Mesodermal cell (in vitro differentiated cells): ENCODE results near the gene HS3ST4.

Experiments used
- H3K27ac ChIP-seq: 2 replicates; pipeline ENCODE4 v1.7.0; 2013; ENCODE audit warnings: mild to moderate bottlenecking, low read depth, low read length, moderate library complexity; ENCODE audit not compliant: severe bottlenecking
- H3K36me3 ChIP-seq: 2 replicates; pipeline ENCODE4 v1.7.1; 2013; ENCODE audit warnings: mild to moderate bottlenecking, low read length, moderate library complexity; ENCODE audit not compliant: control insufficient read depth, insufficient read depth
- H3K4me1 ChIP-seq: one replicate; pipeline ENCODE4 v1.7.1; 2013; ENCODE audit warnings: mild to moderate bottlenecking, low read length; ENCODE audit not compliant: insufficient read depth, control insufficient read depth, poor library complexity, severe bottlenecking
- H3K4me3 ChIP-seq: 2 replicates; pipeline ENCODE4 v1.7.0; 2013; ENCODE audit warnings: low read length, control low read depth, mild to moderate bottlenecking; ENCODE audit not compliant: insufficient read depth, poor library complexity, severe bottlenecking; ENCODE audit errors: extremely low read depth
- H3K9me3 ChIP-seq: 2 replicates; pipeline ENCODE4 v1.7.1; 2013; ENCODE audit warnings: mild to moderate bottlenecking, low read length, moderate library complexity; ENCODE audit not compliant: control insufficient read depth
- WGBS, 2 experiments: methylation state at CpG; one replicate each; pipeline ENCODE4 v1.1.5; 2013; ENCODE audit warnings: missing lambda C conversion rate in 2 of 2; ENCODE audit not compliant: insufficient coverage in 2 of 2; 5-methylcytosine and 5-hydroxymethylcytosine counted together

The HS3ST4 gene

DNA sequence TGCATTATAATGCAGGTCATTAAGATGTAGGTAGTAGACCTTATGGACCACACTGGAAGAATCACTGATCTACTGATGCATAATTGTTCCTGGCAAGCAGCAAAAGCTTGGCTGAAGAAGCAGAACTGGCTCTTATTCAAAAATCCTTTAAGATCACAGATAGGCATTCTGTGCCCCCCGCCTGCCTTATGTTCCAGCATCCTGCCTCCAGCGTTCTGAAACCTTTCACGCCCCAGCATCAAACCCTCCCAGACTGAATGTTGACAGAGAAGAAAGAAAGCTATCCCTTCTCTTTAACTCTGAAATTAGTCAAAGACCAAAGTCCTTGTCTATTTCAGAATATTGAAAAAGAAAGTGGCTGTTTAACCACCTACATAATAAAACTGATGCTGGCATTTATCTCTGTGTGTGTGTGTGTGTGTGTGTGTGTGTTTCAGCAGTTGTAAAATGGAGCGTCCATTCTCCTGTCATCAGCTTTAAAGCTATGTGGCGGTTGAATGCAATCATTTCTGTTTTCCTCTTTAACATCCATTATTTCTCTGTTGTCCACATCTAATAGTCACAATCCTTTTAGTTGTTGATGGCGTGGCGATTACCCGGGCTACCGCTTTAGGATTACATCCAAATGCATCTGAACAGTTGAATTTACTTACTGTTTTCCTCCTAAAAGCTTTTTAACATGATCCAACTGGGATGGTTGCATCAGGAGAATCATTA is 350.4 kb downstream of the HS3ST4 start:
- Histone ChIP-seq H3K4me3 (no peak overlapping the region), H3K36me3 (no peaks in the 10 kb centered on the region), H3K27ac (no peak overlapping the region), H3K9me3 (no peaks in the 10 kb centered on the region), H3K4me1 (no peaks in the 10 kb centered on the region)
- 90 to 96% methylated on average over 3 to 7 of the region's 9 CpGs for WGBS, 2 experiments

DNA sequence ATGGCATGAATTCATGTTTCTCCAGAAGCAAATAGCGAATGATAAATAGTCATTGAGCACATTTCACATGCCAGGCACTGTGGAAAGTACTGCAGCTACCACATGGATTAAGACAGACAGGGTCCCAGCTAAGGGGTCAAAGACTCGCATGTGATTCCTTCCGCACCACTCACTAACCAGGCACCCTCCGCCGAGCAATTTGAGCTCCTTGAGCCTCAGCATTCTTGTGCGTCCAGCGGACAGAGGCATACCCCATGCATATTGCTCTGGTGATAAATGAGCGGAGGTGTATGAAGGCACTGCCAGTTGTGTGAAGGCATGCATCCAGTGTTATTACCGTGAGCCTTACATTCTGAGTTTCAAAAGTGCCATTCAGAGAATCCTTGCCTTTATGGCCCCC is 358.7 kb downstream of the HS3ST4 start:
- peaks cover 2% of the 10 kb centered on the region for H3K4me1 ChIP-seq
- H3K9me3 ChIP-seq: no peaks in the 10 kb centered on the region
- no peak overlapping the region for H3K27ac ChIP-seq
- WGBS, 2 experiments: 73 to 80% methylated on average over 8 of the region's 9 CpGs
- no peaks in the 10 kb centered on the region for H3K36me3 ChIP-seq
- H3K4me3 ChIP-seq: no peak overlapping the region

DNA sequence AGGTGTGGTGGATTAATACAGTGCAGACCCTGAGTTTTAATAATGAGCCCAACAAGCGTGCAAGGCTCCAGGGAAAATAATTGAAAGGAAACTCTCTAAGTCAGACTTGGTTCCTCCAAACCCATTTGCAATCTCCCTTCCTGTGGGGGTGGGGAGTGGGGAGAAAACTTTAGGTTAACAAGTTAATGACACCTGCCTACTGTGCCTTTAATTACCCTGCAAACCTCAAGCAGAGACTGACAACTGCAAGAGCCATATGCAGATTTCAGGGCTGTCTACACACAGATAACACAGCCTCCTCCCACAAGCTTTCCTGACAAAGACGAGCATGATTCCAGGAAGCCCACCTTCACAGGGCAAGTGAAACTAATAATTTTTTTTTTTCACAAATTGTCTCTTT is 359.3 kb downstream of the HS3ST4 start:
- no peak overlapping the region for H3K27ac ChIP-seq
- WGBS, 2 experiments: 22% methylated on average over 1 of the region's 2 CpGs; no CpG with 5 or more reads in 1 of the 2 experiments

DNA sequence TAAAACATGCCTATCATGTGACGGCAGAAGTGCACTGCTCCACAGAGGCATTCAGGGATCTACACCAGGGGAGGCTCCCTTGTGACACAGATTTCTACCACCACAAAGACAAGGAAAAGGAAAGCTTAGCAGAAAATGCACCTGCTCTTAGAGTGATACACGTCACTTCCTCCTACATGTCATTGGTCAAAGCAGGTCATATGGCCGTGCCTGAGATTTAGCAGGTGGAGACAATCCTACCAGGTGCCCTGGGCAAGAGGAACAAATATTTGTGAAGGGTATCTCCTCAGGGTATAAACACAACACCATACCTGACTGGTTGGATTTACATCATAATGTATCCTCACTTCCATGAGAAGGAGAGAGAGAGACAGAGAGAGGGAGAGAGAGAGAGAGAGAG is 362.1 kb downstream of the HS3ST4 start:
- Histone ChIP-seq H3K4me1 (peaks cover 2% of the 10 kb centered on the region), H3K9me3 (no peaks in the 10 kb centered on the region), H3K4me3 (no peak overlapping the region), H3K27ac (no peak overlapping the region), H3K36me3 (no peaks in the 10 kb centered on the region)
- 83 to 90% methylated on average over 1 to 2 of the region's 3 CpGs for WGBS, 2 experiments

More for the DNA sequence above, 359.3 kb downstream of the HS3ST4 start:
- peaks cover 2% of the 10 kb centered on the region for H3K4me1 ChIP-seq
- H3K4me3 ChIP-seq: no peak overlapping the region
- H3K36me3 ChIP-seq: no peaks in the 10 kb centered on the region
- H3K9me3 ChIP-seq: no peaks in the 10 kb centered on the region

- no peak overlapping the region for H3K27ac ChIP-seq
- WGBS, 2 experiments: 29 to 32% methylated on average over 3 of the region's 3 CpGs
- no peak overlapping the region for H3K4me3 ChIP-seq
- no peaks in the 10 kb centered on the region for H3K36me3 ChIP-seq
- no peaks in the 10 kb centered on the region for H3K4me1 ChIP-seq
- no peaks in the 10 kb centered on the region for H3K9me3 ChIP-seq
Observed at GRCh38 chr16:26058326-26058725, 366.6 kb downstream of the HS3ST4 start.

DNA sequence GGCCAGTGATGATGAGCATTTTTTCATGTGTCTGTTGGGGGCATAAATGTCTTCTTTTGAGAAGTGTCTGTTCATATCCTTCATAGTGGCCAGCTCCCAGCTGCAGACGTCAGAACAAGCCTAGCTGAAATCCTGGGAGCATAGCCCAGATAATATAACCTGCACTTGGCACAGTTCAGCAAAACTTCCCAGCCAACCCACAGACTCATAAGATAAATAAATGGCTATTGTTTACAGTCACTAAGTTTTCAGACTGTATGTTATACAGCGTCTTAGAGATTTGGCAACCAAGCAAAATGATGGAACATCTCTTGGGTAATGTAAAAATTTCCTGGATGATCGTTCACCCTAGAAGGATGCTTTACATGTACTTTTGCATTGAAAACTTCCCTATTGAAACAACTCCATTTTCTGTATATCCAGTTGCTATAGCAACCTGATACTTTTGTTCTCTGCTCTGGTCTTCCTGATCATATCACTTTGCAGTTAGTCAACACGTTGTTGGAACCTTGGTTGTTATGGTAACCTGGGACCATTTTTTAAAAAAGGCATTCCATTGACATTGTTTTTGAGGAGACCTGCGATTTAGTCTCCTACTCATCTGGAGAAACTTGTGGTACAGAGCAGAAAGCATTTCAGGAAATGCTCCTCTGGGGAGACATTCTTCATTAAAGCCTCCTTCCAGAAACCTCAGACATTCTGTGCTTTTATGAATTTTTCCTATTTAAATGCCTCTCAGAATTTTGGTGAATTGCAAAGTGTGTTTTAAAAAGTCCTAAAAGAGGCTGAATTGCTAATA is 378.7 kb downstream of the HS3ST4 start:
- no peaks in the 10 kb centered on the region for H3K9me3 ChIP-seq
- no peaks in the 10 kb centered on the region for H3K4me1 ChIP-seq
- peak overlapping the region; percentile 72 for H3K27ac ChIP-seq
- no peaks in the 10 kb centered on the region for H3K36me3 ChIP-seq
- H3K4me3 ChIP-seq: no peak overlapping the region
- 47 to 60% methylated on average over 4 to 5 of the region's 5 CpGs for WGBS, 2 experiments

- Histone ChIP-seq H3K4me3 (no peak overlapping the region), H3K9me3 (no peaks in the 10 kb centered on the region), H3K27ac (peak overlapping the region; percentile 72), H3K36me3 (no peaks in the 10 kb centered on the region), H3K4me1 (no peaks in the 10 kb centered on the region)
- WGBS, 2 experiments: 68 to 79% methylated on average over 7 of the region's 9 CpGs
Observed at GRCh38 chr16:26071101-26071866, 379.5 kb downstream of the HS3ST4 start.

DNA sequence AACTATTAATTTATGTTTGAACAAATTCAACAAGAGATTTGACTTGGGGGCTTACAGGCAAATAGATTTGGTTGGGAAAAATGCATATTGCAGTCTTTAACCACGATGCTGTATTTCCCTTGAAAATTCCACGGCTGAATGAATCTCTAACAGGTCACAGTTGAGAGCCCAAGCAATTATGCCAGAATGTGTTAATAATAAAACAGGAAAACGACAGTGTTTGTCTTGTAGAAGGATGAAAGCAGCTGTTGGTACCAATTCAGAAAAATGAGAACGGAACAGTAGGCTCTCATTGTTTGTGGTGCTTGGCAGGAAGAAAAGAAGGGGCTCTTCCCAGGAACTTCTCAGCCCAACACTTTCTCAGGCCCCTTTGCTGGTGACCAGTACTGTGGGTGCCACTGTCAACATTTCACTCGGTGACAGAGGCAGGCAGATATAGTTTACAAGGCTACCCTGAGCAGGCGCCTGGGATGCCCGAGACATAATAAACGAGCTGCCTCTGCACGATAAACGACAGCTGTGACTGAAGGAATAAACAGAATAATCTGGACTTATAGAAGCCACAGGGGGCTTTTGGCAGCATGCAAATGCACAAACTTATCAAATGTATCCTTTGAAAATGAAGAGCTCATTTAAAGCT is 387.1 kb downstream of the HS3ST4 start:
- Histone ChIP-seq H3K36me3 (no peaks in the 10 kb centered on the region), H3K27ac (no peak overlapping the region), H3K9me3 (peaks cover 5% of the 10 kb centered on the region), H3K4me3 (no peak overlapping the region), H3K4me1 (no peaks in the 10 kb centered on the region)
- 70 to 79% methylated on average over 7 to 10 of the region's 10 CpGs for WGBS, 2 experiments

DNA sequence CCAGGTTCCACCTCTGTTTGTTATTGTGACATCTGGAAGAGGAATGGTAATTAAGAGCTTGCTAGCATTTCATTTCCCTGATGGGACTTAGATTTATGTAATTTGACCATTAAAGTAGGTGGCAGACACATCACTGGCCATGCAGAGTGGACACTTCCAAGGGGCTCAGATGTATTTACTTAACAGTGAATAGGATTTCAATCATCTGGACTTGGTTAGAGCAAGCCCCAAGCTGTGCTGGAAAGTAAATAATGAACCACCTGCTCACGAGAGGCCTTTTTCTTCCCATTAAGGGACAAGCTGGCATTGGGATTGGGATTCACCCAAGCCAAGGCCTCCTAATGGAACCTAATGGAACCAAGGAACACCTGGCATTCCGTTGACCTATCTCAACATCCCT is 395.3 kb downstream of the HS3ST4 start:
- H3K36me3 ChIP-seq: no peaks in the 10 kb centered on the region
- H3K27ac ChIP-seq: no peak overlapping the region
- H3K4me3 ChIP-seq: no peak overlapping the region
- H3K4me1 ChIP-seq: no peaks in the 10 kb centered on the region
- H3K9me3 ChIP-seq: no peaks in the 10 kb centered on the region
- WGBS, 2 experiments: 88 to 89% methylated on average over 1 to 2 of the region's 2 CpGs

- no peak overlapping the region for H3K27ac ChIP-seq
- H3K4me1 ChIP-seq: no peaks in the 10 kb centered on the region
- WGBS, 2 experiments: no CpG with 5 or more reads among the region's 1 CpG
- H3K9me3 ChIP-seq: no peaks in the 10 kb centered on the region
- H3K4me3 ChIP-seq: no peak overlapping the region
- no peaks in the 10 kb centered on the region for H3K36me3 ChIP-seq
Observed at GRCh38 chr16:26091511-26091910, 399.8 kb downstream of the HS3ST4 start.
